NB4 (cell line): ENCODE data around the gene ZBTB7C.

ENCODE experiments used
- DNase-seq: peaks from one replicate; pipeline ENCODE4 v3.0.0; 2010; ENCODE audit warnings: low read depth
- H3K4me3 ChIP-seq: one replicate; pipeline ENCODE4 v1.5.1; 2011; ENCODE audit warnings: mild to moderate bottlenecking, low read depth, low read length, moderate library complexity
- CTCF ChIP-seq: IDR thresholded peaks from one replicate; pipeline ENCODE4 v1.5.1; 2012; ENCODE audit warnings: low read depth, low read length
- MAX ChIP-seq: IDR thresholded peaks from 2 replicates; pipeline ENCODE4 v1.6.1; 2011; ENCODE audit warnings: low read depth, low read length
- MYC ChIP-seq: IDR thresholded peaks from 2 replicates; pipeline ENCODE4 v1.6.1; 2011; ENCODE audit warnings: low read depth, low read length
- POLR2A ChIP-seq: IDR thresholded peaks from 2 replicates; pipeline ENCODE4 v1.6.1; 2011; ENCODE audit warnings: mild to moderate bottlenecking; ENCODE audit not compliant: insufficient read length; ENCODE audit errors: extremely low read depth

The ZBTB7C gene

GRCh38 chr18:48139431-48140347 is 269.5 kb downstream of the ZBTB7C start:
- DNase-seq, result no peak
- H3K4me3 ChIP-seq, result no peak overlapping the region
- TF ChIP-seq POLR2A (no peak), MAX (no peak), CTCF (no peak), MYC (no peak)

GRCh38 chr18:48138660-48139430 is 270.3 kb downstream of the ZBTB7C start:
- H3K4me3 ChIP-seq, result no peak overlapping the region
- no peak for TF ChIP-seq POLR2A
- no peak for TF ChIP-seq MAX
- TF ChIP-seq MYC, result no peak
- TF ChIP-seq CTCF, result no peak
- DNase-seq, result no peak

DNA sequence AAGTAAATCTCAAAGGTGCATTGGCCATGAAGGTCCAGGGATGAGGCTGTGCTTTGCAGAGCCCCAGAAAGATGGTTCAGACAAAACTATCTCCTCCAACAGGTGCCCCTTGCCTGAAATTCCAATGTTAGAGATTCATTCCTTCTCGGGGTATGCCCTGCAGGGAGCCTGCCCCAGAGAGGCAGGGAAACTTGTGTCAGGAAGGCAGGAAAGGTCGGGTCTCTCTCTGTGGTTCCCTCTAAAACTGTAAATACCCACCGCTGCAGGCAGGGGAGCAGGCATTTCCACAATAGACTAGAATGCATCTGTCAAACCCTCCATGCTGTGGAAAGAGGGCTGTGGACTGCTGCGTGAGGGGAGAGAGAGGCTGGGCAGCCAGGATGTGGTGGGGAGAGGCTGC is 271.0 kb downstream of the ZBTB7C start:
- H3K4me3 ChIP-seq, result no peak overlapping the region
- no peak for DNase-seq
- TF ChIP-seq MYC (no peak), CTCF (no peak), POLR2A (no peak)

DNA sequence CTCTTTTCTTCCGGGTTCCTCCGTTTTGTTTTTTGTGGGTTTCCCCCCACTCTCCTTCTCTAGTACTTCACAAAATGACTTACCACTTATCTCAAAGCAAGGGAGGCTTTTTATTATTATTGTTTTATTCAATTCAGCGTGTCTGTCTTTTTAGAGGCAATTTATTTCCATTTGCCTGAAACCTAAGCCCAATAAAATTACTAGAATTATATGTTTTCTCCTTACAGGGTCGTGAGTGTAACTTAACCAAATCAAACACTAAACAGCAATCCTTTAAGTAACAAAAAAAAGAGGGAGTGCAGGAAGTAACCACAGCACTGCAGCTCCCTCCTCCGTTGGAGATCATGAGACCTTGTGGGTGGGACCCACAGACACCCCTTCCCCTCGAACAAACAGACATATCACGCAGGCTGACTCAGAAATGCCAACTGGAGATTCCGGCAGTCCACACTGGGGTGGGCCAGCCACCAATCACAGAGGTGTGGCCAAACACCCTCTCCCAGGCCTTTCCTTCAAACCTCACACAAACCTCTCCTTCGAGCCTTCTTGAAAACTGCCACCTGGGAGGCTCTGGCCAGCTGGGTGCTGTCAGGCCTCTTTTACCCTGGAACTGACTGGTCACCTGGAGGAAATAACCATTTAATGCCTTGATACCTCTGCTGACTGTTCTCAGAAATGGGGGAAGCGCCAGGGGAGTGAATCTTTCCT is 271.7 kb downstream of the ZBTB7C start:
- peak; percentile 20 for DNase-seq
- H3K4me3 ChIP-seq, result no peak overlapping the region
- TF ChIP-seq MAX (no peak), CTCF (no peak), MYC (no peak), POLR2A (no peak)

DNA sequence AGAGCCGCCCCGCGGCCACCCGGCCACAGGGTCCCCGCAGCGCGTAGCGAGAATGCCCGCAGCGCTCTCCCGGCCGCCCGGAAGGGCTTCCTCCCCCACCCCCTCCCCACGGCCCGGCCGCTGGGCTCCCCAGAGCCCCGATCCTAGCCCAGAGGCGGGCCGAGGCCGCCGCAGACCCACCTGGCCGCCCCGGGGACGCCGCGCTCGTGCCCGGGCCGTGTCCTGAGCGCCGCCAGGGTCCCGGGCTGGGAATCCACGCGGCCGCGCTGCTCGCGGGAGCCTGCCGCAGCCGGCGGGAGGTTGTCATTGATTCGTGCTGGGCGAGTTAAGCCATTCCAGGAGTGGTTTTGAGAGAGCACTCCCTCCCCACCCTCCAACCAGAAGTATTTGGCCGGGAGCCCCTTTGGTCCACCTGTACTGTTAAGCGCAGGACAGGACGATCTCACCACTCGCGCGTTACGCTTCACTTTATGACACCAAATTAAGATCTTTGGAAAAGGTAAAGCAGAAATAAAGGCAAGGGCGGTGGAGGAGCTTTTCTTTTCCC is 272.3 kb downstream of the ZBTB7C start:
- DNase-seq, result peak; percentile 33
- TF ChIP-seq POLR2A (no peak), CTCF (no peak), MYC (no peak), MAX (no peak)
- peak overlapping the region; percentile 28 for H3K4me3 ChIP-seq
